Hypothalamus (tissue), 51 donors: ENCODE measurements around the gene TMEM53.
"Not testable (repeated sequence)": the region's sequence is repeated elsewhere in the genome, so short reads cannot be mapped to it uniquely, and the experiment has no call there.

Experiments
- DNase-seq, 51 donors: peaks; one replicate each; lab custom pipeline; 2025; lab: John Stamatoyannopoulos, UW

TMEM53 gene

GRCh38 chr1:44675186-44675585 lies 905 bp upstream of the TMEM53 start:
- no peak for DNase-seq

DNA sequence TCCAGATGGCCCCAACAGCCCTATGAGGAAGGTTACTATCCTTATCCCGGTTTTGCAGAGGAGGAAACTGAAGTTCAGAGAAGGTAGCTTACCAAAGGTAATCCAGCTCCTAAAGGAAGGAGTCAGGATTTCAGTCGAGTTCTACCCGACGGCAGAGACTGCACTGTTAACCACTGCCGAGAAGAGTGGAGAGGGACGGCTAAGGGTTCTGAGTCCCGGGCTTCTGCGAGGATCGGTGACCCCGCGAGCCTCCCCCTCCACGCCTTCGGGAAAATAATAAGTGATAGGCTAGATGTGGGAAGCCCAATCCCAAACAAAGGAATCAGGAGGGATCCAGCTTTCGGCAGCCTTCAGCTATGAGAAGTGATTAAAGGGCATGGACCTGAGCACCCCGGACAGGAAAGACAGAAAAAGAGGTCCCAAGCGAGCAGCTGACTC lies 587 bp downstream of the TMEM53 start:
- DNase-seq, result no peak

DNA sequence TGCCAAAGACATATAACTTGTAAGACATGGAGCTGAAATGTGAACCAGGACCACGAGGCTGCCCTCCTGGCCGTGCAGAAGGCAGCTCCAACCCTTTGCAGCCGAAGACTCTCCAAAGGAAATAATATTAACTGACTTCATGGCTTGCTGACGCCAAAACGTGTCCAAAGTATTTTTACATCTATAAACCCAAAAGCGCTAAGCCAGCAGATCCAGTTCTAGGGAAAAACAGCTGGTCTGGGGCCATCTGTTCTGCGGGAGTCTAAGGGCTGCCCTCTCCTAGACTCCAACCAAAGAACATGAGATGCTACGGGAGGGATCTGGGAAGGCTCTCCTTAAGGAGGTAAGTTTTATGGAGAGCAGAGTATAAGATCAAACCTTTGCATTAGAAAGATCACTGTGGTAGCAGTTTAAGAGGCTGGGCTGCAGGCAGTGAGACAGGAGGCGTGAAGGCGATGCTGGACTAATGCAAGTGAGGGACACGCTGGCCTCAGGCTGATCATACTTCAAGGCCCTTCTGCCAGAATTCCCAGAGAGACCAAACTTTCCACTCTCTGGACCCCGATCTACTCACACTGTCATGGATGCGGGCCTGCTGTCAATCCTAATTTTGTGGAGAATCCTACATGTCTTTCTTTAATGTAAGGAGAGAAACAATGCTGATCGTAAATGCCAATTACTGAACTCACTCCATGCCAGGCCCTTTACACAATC lies 1.2 kb downstream of the TMEM53 start:
- peak in 1 of 51 donors; percentile 7 for DNase-seq

- peak in 13 of 51 donors; percentile 11 to 64 (median 20) for DNase-seq
Observed at GRCh38 chr1:44672254-44672955, 1.9 kb downstream of the TMEM53 start.

DNA sequence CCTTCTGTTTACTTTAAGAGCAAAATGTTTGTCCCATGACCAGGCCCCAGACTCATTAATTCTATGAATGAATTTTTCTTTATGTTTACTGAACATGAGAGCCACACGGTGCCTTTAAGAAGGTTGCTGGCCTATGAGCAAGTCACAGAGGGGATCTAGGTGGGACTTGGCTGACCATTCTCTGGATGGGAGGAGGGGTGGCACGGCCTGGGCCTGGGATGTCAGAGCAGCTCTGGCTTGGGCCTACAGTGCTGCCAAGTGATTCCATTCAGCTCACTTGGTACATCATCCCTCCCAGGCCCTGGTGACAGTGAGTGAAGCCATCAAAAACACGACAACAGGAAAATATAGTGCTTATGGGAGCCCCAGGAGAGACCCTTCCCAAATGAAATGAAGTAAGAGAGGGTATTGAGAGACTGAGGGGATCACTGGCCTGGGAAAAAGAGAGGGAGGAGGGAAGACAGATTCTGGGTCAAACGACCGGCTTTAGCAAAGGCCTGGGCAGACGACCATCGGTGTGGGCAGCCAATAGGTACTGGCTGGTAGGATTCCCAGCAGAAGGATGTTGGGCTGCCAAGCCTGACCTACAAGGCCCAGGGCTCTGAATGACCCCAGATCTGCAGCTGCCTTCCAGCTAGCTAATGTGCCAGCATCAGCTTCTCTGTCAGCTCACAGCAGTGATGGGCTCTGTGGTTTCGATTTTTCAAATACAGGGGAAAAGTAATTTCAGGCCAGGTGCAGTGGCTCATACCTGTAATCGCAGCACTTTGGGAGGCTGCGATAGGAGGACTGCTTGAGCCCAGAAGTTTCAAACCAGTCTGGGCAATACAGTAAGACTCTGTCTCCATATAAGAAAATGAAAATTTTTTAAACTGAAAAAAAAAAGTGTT lies 3.3 kb downstream of the TMEM53 start:
- peak in 12 of 51 donors; percentile 7 to 44 (median 24) for DNase-seq

- DNase-seq, result not testable (repeated sequence)
Observed at GRCh38 chr1:44666719-44667118, 7.6 kb downstream of the TMEM53 start.

- DNase-seq, result no peak
Observed at GRCh38 chr1:44664730-44665370, 9.4 kb downstream of the TMEM53 start.

GRCh38 chr1:44663417-44663816 lies 10.9 kb downstream of the TMEM53 start:
- no peak for DNase-seq

DNA sequence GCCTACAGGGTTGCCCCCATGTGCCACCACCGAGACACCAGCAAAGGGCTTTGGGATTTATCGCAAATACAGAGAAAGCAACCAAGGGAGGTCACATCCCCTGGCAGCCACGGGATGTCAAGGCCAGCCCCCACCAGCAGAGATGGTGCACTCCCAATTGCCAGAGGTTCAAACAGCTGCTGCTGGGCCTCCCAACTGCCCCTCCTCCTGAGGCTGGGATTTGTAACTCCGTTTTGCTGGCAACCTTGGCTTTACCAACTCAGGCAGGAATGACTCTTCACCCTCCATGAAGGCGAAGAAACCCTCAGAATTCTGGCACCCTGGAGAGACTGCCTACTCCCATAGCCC lies 11.6 kb downstream of the TMEM53 start:
- no peak for DNase-seq

GRCh38 chr1:44661781-44662682 lies 12.2 kb downstream of the TMEM53 start:
- no peak for DNase-seq

- DNase-seq, result peak in 48 of 51 donors; percentile 19 to 94 (median 80)
Observed at GRCh38 chr1:44660176-44660575, 14.1 kb downstream of the TMEM53 start.

DNA sequence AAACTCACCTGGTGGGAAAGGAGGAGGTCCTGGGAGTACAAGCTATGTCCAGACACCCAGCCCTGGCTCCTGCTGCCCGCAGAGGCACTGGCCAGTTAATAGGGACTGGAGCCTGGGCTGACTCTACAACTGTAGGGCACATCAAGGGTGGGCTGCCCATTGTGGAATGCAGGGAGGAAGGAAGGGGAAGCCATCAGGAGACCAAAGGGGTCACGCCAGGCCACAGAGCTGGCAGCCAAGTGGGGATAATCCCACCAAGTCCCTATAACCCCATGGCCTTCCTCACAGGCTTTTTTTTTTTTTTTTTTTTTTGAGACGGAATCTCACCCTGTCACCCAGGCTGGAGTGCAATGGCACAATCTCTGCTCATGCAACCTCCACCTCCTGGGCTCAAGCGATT lies 14.7 kb downstream of the TMEM53 start:
- DNase-seq, result no peak

GRCh38 chr1:44655609-44656008 lies 18.7 kb downstream of the TMEM53 start:
- DNase-seq, result peak in 11 of 51 donors; percentile 10 to 42 (median 24)

DNA sequence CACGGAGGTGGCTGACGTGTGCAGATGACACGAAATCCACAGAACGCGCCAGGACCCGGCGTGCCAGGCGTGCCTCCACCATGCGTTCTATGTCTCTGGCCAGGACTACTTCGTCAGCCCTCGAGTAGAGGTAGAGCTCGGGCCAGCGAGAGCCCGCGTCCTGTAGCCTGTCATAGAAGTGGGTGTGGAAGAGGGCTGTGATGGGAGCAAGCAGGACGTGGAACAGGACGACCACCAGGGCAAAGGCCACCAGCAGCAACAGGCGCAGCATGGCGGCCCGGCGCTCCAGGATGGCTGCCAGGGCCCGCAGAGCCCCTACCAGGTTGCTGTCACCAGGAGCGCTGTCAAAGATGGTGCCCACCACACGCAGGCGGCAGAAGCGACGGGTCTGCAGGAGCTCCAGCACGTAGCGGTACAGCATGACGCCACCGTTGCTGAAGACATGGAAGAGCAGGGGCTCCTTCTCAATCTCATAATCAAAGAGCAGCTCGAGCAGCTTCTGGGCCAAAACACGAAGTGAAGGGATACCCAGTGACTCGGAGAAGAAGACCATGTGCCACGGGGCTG lies 19.6 kb downstream of the TMEM53 start:
- no peak for DNase-seq

- DNase-seq, result no peak
Observed at GRCh38 chr1:44653107-44653964, 20.9 kb downstream of the TMEM53 start.

GRCh38 chr1:44652445-44653106 lies 21.7 kb downstream of the TMEM53 start:
- peak in 49 of 51 donors; percentile 32 to 88 (median 69) for DNase-seq

GRCh38 chr1:44651069-44651468 lies 23.2 kb downstream of the TMEM53 start:
- DNase-seq, result no peak
